Keratinocyte (primary cell): ENCODE measurements around the gene SLC31A2. TPM values are rescaled to one million over a fixed set of nuclear protein-coding genes. Genes with fewer than 3 reads are reported as not detected.

Experiments
- DNase-seq: peaks from one replicate; pipeline ENCODE4 v3.0.0-alpha.2; 2011; ENCODE audit warnings: low read depth, missing footprints, low spot score
- FAIRE-seq: peaks from 2 replicates; lab custom pipeline; 2011; peaks lifted over from hg19 to GRCh38; lab: Jason Lieb, UNC
- H2AFZ ChIP-seq: 2 replicates; pipeline ENCODE4 v1.6.0; 2012; ENCODE audit warnings: low read length, control low read depth, inconsistent platforms; ENCODE audit not compliant: control insufficient read depth
- H3K27ac ChIP-seq: 2 replicates; pipeline ENCODE4 v1.5.1; 2011; ENCODE audit warnings: low read length; ENCODE audit not compliant: control insufficient read depth, insufficient read depth
- H3K27me3 ChIP-seq: 3 replicates; pipeline ENCODE4 v1.6.0; 2011; ENCODE audit warnings: low read length; ENCODE audit not compliant: control insufficient read depth, insufficient read depth; ENCODE audit errors: extremely low read depth
- H3K36me3 ChIP-seq, 2 experiments: 2 replicates in 1 of 2; 3 replicates in 1 of 2; pipeline ENCODE4 v1.5.1; 2011; ENCODE audit warnings: low read length in 2 of 2, mild to moderate bottlenecking in 1 of 2; ENCODE audit not compliant: control insufficient read depth in 2 of 2, insufficient read depth in 2 of 2; ENCODE audit errors: extremely low read depth in 1 of 2
- H3K4me1 ChIP-seq: 3 replicates; pipeline ENCODE4 v1.5.1; 2011; ENCODE audit warnings: low read length; ENCODE audit not compliant: control insufficient read depth, insufficient read depth; ENCODE audit errors: extremely low read depth
- H3K4me2 ChIP-seq: 3 replicates; pipeline ENCODE4 v1.6.0; 2011; ENCODE audit warnings: low read depth, low read length; ENCODE audit not compliant: control insufficient read depth, insufficient read depth; ENCODE audit errors: extremely low read depth
- H3K4me3 ChIP-seq, 3 experiments: fragments of 200-600 bp in 1 of 3; sonication (generic) in 1 of 3; 2 replicates in 2 of 3; 3 replicates in 1 of 3; pipeline ENCODE4 v1.5.1; 2011 to 2016; ENCODE audit warnings: low read length in 3 of 3, mild to moderate bottlenecking in 3 of 3, control low read depth in 2 of 3, inconsistent platforms in 1 of 3, low read depth in 1 of 3, mixed read lengths in 1 of 3, mixed run types in 1 of 3, moderate library complexity in 1 of 3; ENCODE audit not compliant: control insufficient read depth in 2 of 3, insufficient read depth in 2 of 3; ENCODE audit errors: extremely low read depth in 1 of 3
- H3K79me2 ChIP-seq: 2 replicates; pipeline ENCODE4 v1.6.0; 2012; ENCODE audit warnings: low read length; ENCODE audit not compliant: control insufficient read depth, insufficient read depth
- H3K9ac ChIP-seq: 3 replicates; pipeline ENCODE4 v1.6.0; 2011; ENCODE audit warnings: low read length; ENCODE audit not compliant: control insufficient read depth, insufficient read depth; ENCODE audit errors: extremely low read depth
- H3K9me1 ChIP-seq: 3 replicates; pipeline ENCODE4 v1.6.0; 2011; ENCODE audit warnings: low read length; ENCODE audit not compliant: control insufficient read depth, insufficient read depth; ENCODE audit errors: extremely low read depth
- H3K9me3 ChIP-seq: 2 replicates; pipeline ENCODE4 v1.5.1; 2012; ENCODE audit warnings: low read depth, low read length; ENCODE audit not compliant: control insufficient read depth
- H4K20me1 ChIP-seq: 3 replicates; pipeline ENCODE4 v1.6.0; 2011; ENCODE audit warnings: low read length; ENCODE audit not compliant: control insufficient read depth, insufficient read depth; ENCODE audit errors: extremely low read depth
- EZH2 ChIP-seq: IDR thresholded peaks from one replicate; pipeline ENCODE4 v1.6.1; 2012; ENCODE audit warnings: inconsistent platforms, mild to moderate bottlenecking, low read length, moderate library complexity
- dilution Hi-C: fragments of 300-500 bp; cut with MboI; formaldehyde crosslinking; loops from one replicate; pipeline ENCODE4 v1.7.0; 2020; ENCODE audit warnings: low sequenced_read_pairs; ENCODE audit not compliant: extremely low pct_ligation_motif_present
- polyA plus RNA-seq, 5 experiments: library from polyadenylated mRNA; depleted of rRNA in 3 of 5; stranded (reverse) in 3 of 5; stranded (forward) in 1 of 5; unstranded in 1 of 5; fragments of >200 nt; gene quantifications; 1 replicate in 1 of 5; 2 replicates in 3 of 5; 3 replicates in 1 of 5; pipeline versions ENCODE4 v1.2.1 to v1.2.3, GENCODE V29; 2011 to 2012; ENCODE audit warnings: missing spikeins in 2 of 5, low read depth in 1 of 5, low replicate concordance in 1 of 5
- TF ChIP-seq, protein P1 (sequence below), 3 experiments: IDR thresholded peaks in 1 of 3; conservative IDR thresholded peaks in 1 of 3; optimal IDR thresholded peaks in 1 of 3; 2 replicates in 2 of 3; 3 replicates in 1 of 3; pipeline versions ENCODE3 to v1.5.1; 2011; ENCODE audit warnings: low read length in 3 of 3, mild to moderate bottlenecking in 3 of 3, moderate library complexity in 2 of 3, control low read depth in 1 of 3, inconsistent platforms in 1 of 3; ENCODE audit not compliant: insufficient read depth in 2 of 3; ENCODE audit errors: extremely low read depth in 1 of 3

The SLC31A2 gene
- polyA plus RNA-seq, 1 donor (not counting 4 experiments of a cell fraction or from before 2014, with no cell fraction given) = 111 TPM

GRCh38 chr9:113179839-113180238 lies 29.0 kb downstream of the SLC31A2 start:
- H3K36me3 ChIP-seq = peaks cover 25 to 51% of the 10 kb centered on the region in 2 experiments
- no peak for TF ChIP-seq EZH2
- TF ChIP-seq, protein P1, sequence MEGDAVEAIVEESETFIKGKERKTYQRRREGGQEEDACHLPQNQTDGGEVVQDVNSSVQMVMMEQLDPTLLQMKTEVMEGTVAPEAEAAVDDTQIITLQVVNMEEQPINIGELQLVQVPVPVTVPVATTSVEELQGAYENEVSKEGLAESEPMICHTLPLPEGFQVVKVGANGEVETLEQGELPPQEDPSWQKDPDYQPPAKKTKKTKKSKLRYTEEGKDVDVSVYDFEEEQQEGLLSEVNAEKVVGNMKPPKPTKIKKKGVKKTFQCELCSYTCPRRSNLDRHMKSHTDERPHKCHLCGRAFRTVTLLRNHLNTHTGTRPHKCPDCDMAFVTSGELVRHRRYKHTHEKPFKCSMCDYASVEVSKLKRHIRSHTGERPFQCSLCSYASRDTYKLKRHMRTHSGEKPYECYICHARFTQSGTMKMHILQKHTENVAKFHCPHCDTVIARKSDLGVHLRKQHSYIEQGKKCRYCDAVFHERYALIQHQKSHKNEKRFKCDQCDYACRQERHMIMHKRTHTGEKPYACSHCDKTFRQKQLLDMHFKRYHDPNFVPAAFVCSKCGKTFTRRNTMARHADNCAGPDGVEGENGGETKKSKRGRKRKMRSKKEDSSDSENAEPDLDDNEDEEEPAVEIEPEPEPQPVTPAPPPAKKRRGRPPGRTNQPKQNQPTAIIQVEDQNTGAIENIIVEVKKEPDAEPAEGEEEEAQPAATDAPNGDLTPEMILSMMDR (optimal IDR thresholded peaks at IDR 0.05 in 1 of 3, IDR thresholded peaks at IDR 0.05 in 1 of 3, conservative IDR thresholded peaks at IDR 0.05 in 1 of 3; ENCODE audit: extremely low read depth in 1 of 3, insufficient read depth in 2 of 3, low read length in 3 of 3) = no peak

GRCh38 chr9:113181165-113181564 lies 30.4 kb downstream of the SLC31A2 start:
- dilution Hi-C loops = no loop called here
- Histone ChIP-seq H4K20me1 (no peaks in the 10 kb centered on the region), H3K9ac (no peak overlapping the region), H3K27me3 (no peaks in the 10 kb centered on the region), H3K79me2 (no peaks in the 10 kb centered on the region), H3K9me3 (no peaks in the 10 kb centered on the region), H2AFZ (no peak overlapping the region), H3K27ac (no peak overlapping the region), H3K4me1 (peaks cover 17% of the 10 kb centered on the region), H3K4me3 (no peak overlapping the region), H3K9me1 (no peaks in the 10 kb centered on the region), H3K36me3 (peaks cover 30 to 59% of the 10 kb centered on the region in 2 experiments), H3K4me2 (no peak overlapping the region)
- no peak for TF ChIP-seq EZH2
- TF ChIP-seq, protein P1 (optimal IDR thresholded peaks at IDR 0.05 in 1 of 3, IDR thresholded peaks at IDR 0.05 in 1 of 3, conservative IDR thresholded peaks at IDR 0.05 in 1 of 3; ENCODE audit: extremely low read depth in 1 of 3, insufficient read depth in 2 of 3, low read length in 3 of 3) = no peak
- DNase-seq (no peak), FAIRE-seq (no peak)

More at GRCh38 chr9:113179839-113180238, 29.0 kb downstream of the SLC31A2 start:
- no peak overlapping the region for H3K4me2 ChIP-seq
- DNase-seq (no peak), FAIRE-seq (no peak)
- H3K9ac ChIP-seq = no peak overlapping the region
- dilution Hi-C loops = no loop called here
- H3K27me3 ChIP-seq = no peaks in the 10 kb centered on the region
- no peaks in the 10 kb centered on the region for H4K20me1 ChIP-seq
- H3K79me2 ChIP-seq = no peaks in the 10 kb centered on the region
- no peak overlapping the region for H3K4me3 ChIP-seq
- no peak overlapping the region for H3K27ac ChIP-seq
- H3K4me1 ChIP-seq = peaks cover 12% of the 10 kb centered on the region
- no peak overlapping the region for H2AFZ ChIP-seq
- no peaks in the 10 kb centered on the region for H3K9me1 ChIP-seq
- H3K9me3 ChIP-seq = no peaks in the 10 kb centered on the region
